BLaER1 (cell line): Measurements from ENCODE around the gene SHISA6.

Source experiments
- H3K27ac ChIP-seq: shearing (Covaris generic); formaldehyde crosslinking; 2 replicates; pipeline ENCODE4 v1.8.1; 2022
- H3K27me3 ChIP-seq: shearing (Covaris generic); formaldehyde crosslinking; 2 replicates; pipeline ENCODE4 v1.8.1; 2022
- H3K36me3 ChIP-seq: shearing (Covaris generic); formaldehyde crosslinking; 2 replicates; pipeline ENCODE4 v1.8.1; 2022
- H3K4me1 ChIP-seq: shearing (Covaris generic); formaldehyde crosslinking; 2 replicates; pipeline ENCODE4 v1.8.1; 2022
- H3K4me2 ChIP-seq: shearing (Covaris generic); formaldehyde crosslinking; 2 replicates; pipeline ENCODE4 v1.8.1; 2022
- H3K4me3 ChIP-seq: shearing (Covaris generic); formaldehyde crosslinking; 2 replicates; pipeline ENCODE4 v1.8.1; 2022
- H3K9ac ChIP-seq: shearing (Covaris generic); formaldehyde crosslinking; 2 replicates; pipeline ENCODE4 v1.8.1; 2022
- H3K9me3 ChIP-seq: shearing (Covaris generic); formaldehyde crosslinking; 2 replicates; pipeline ENCODE4 v1.8.1; 2022
- H4K20me1 ChIP-seq: shearing (Covaris generic); formaldehyde crosslinking; 2 replicates; pipeline ENCODE4 v1.8.1; 2022
- Cebpa-rat ChIP-seq: shearing (Covaris generic); IDR thresholded peaks from 2 replicates; pipeline ENCODE4 v1.8.1; 2022

Gene SHISA6

DNA sequence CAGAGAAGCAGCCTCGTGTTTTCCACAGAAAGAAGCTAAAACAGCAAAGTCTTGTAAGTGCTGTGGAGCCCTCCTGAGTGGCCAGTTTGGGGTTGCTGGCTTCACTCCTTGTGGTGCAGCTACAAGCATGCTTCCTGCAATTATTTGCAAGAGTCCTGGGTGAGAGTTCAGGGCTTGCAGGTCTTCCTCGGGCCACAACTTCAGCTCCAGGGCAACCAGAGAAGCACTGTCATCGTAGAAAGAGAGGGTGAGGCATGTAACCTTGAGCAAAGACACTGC lies 37.9 kb downstream of the SHISA6 start:
- Histone ChIP-seq H3K9me3 (0 out of 2 replicates have a peak, but pooled peaks cover 5% of the 10 kb centered on the region), H3K27ac (no peak overlapping the region), H4K20me1 (no peaks in the 10 kb centered on the region), H3K4me1 (no peaks in the 10 kb centered on the region), H3K27me3 (no peaks in the 10 kb centered on the region), H3K4me3 (no peak overlapping the region), H3K4me2 (peak overlapping the region; percentile 3; the same call in 1 of the 2 replicates), H3K9ac (no peak overlapping the region), H3K36me3 (no peaks in the 10 kb centered on the region)
- no peak for TF ChIP-seq Cebpa-rat

DNA sequence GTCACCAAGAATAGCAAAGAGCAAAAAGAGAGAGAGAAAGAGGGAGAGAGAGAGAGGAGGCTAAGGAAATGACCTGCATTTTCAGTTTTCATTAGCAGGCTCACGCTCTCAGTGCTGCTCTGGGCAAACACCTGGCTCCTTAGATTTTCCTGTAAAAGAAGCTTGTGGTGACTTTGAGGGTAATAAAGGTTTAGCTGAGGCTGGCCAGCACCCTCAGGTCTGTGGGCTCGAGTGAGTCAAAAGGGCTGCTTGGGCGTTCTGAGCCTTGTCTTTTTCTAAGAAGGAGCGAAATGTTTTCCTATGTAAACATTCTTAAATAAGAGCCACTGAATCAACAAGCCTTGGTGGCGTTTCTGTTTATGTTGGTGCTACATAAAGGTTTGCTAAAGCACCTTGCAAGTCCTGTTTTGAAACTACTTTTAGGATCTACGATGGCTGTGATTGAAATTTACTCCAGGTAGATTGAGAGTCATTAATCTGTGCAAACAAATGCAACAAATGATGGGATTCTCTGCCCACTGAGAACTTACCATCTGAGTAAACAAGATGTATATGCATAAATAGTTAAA lies 38.8 kb downstream of the SHISA6 start:
- no peak overlapping the region for H3K9ac ChIP-seq
- no peaks in the 10 kb centered on the region for H3K36me3 ChIP-seq
- no peak for TF ChIP-seq Cebpa-rat
- no peak overlapping the region for H3K4me3 ChIP-seq
- H3K4me1 ChIP-seq, result no peaks in the 10 kb centered on the region
- 0 out of 2 replicates have a peak, but pooled peaks cover 8% of the 10 kb centered on the region for H3K9me3 ChIP-seq
- H4K20me1 ChIP-seq, result no peaks in the 10 kb centered on the region
- H3K4me2 ChIP-seq, result no peak overlapping the region
- H3K27me3 ChIP-seq, result no peaks in the 10 kb centered on the region
- no peak overlapping the region for H3K27ac ChIP-seq

GRCh38 chr17:11282586-11282985 lies 41.6 kb downstream of the SHISA6 start:
- TF ChIP-seq Cebpa-rat, result no peak
- no peaks in the 10 kb centered on the region for H4K20me1 ChIP-seq
- no peak overlapping the region for H3K9ac ChIP-seq
- H3K27me3 ChIP-seq, result no peaks in the 10 kb centered on the region
- no peak overlapping the region for H3K4me3 ChIP-seq
- no peak overlapping the region for H3K27ac ChIP-seq
- no peaks in the 10 kb centered on the region for H3K36me3 ChIP-seq
- H3K9me3 ChIP-seq, result 0 out of 2 replicates have a peak, but pooled peaks cover 8% of the 10 kb centered on the region
- H3K4me2 ChIP-seq, result no peak overlapping the region
- H3K4me1 ChIP-seq, result no peaks in the 10 kb centered on the region

GRCh38 chr17:11284811-11285210 lies 43.8 kb downstream of the SHISA6 start:
- no peak overlapping the region for H3K4me3 ChIP-seq
- no peak for TF ChIP-seq Cebpa-rat

GRCh38 chr17:11285946-11286345 lies 44.9 kb downstream of the SHISA6 start:
- Histone ChIP-seq H3K4me3 (no peak overlapping the region), H4K20me1 (no peaks in the 10 kb centered on the region), H3K9ac (no peak overlapping the region), H3K4me2 (no peak overlapping the region), H3K27ac (no peak overlapping the region), H3K4me1 (no peaks in the 10 kb centered on the region), H3K27me3 (no peaks in the 10 kb centered on the region), H3K9me3 (0 out of 2 replicates have a peak, but pooled peaks cover 2% of the 10 kb centered on the region), H3K36me3 (no peaks in the 10 kb centered on the region)
- TF ChIP-seq Cebpa-rat, result no peak

More at GRCh38 chr17:11284811-11285210, 43.8 kb downstream of the SHISA6 start:
- no peak overlapping the region for H3K4me2 ChIP-seq
- no peaks in the 10 kb centered on the region for H3K36me3 ChIP-seq
- 0 out of 2 replicates have a peak, but pooled peaks cover 8% of the 10 kb centered on the region for H3K9me3 ChIP-seq
- no peak overlapping the region for H3K9ac ChIP-seq
- H3K4me1 ChIP-seq, result no peaks in the 10 kb centered on the region
- no peaks in the 10 kb centered on the region for H4K20me1 ChIP-seq
- H3K27ac ChIP-seq, result no peak overlapping the region
- no peaks in the 10 kb centered on the region for H3K27me3 ChIP-seq

DNA sequence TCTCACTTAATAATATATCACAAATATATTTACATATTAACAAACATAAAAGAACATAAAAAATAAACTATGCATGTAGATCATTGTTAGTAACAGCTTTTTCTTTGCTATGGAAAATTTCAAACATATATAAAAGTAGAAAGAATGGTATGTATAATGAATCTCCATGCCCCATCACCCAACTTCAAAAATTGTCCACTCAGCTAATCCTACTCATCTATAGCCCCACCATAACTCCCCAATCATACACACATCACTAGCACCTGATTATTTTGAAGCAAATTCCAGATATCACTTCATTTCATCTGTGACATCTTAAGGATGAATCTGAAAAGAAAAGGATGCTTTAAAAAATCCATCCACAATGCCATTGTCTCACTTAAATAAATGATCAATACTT lies 46.8 kb downstream of the SHISA6 start:
- H3K9ac ChIP-seq, result no peak overlapping the region
- 0 out of 2 replicates have a peak, but pooled peaks cover 2% of the 10 kb centered on the region for H3K9me3 ChIP-seq
- TF ChIP-seq Cebpa-rat, result no peak
- no peaks in the 10 kb centered on the region for H4K20me1 ChIP-seq
- no peak overlapping the region for H3K4me2 ChIP-seq
- H3K4me3 ChIP-seq, result no peak overlapping the region
- no peaks in the 10 kb centered on the region for H3K27me3 ChIP-seq
- H3K36me3 ChIP-seq, result no peaks in the 10 kb centered on the region
- H3K4me1 ChIP-seq, result no peaks in the 10 kb centered on the region
- no peak overlapping the region for H3K27ac ChIP-seq

DNA sequence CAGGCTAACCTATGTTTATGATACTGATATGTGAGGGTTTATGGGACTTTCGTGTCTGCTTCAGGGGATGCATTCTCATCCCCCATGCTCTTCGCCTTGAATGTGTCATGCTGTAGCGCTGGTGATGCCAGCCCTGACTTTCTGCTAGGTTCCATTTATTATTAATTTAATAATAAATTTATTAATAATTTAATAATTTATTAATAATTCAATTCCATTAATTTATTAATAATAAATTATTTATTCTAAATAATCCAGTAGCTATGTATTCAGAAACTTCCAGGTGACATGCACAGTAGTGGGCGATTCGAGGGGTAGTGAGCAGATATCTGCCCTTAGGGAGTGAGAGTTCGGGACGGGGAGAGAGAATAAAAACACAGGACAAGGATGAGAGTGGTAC lies 49.8 kb downstream of the SHISA6 start:
- H3K27ac ChIP-seq, result no peak overlapping the region
- no peak overlapping the region for H3K4me2 ChIP-seq
- TF ChIP-seq Cebpa-rat, result no peak
- no peaks in the 10 kb centered on the region for H3K9me3 ChIP-seq
- H3K4me1 ChIP-seq, result no peaks in the 10 kb centered on the region
- H3K36me3 ChIP-seq, result no peaks in the 10 kb centered on the region
- H3K27me3 ChIP-seq, result no peaks in the 10 kb centered on the region
- no peaks in the 10 kb centered on the region for H4K20me1 ChIP-seq
- no peak overlapping the region for H3K9ac ChIP-seq
- H3K4me3 ChIP-seq, result no peak overlapping the region

DNA sequence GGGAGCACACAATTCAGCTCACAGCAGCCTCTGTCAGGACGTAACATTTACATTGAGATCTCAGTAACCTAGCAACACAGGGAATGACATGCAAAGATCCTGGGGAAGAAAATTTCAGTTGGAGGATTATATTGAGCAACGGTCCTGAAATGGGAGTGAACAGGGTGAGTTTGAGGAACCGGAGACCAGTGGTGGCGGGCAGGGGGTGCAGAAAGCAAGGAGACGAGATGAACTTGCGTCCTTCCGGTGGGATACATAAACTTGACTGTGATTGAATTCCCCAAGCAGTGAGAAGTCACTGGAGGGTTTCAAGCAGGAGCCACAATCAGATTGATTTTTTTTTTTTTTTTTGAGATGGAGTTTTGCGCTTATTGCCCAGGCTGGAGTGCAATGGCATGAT lies 51.5 kb downstream of the SHISA6 start:
- no peak overlapping the region for H3K27ac ChIP-seq
- H4K20me1 ChIP-seq, result no peaks in the 10 kb centered on the region
- no peaks in the 10 kb centered on the region for H3K27me3 ChIP-seq
- TF ChIP-seq Cebpa-rat, result no peak
- no peaks in the 10 kb centered on the region for H3K36me3 ChIP-seq
- no peak overlapping the region for H3K4me2 ChIP-seq
- H3K4me3 ChIP-seq, result no peak overlapping the region
- no peaks in the 10 kb centered on the region for H3K9me3 ChIP-seq
- no peaks in the 10 kb centered on the region for H3K4me1 ChIP-seq
- H3K9ac ChIP-seq, result no peak overlapping the region

- Histone ChIP-seq H3K4me2 (no peak overlapping the region), H3K36me3 (no peaks in the 10 kb centered on the region), H3K27me3 (no peaks in the 10 kb centered on the region), H3K9ac (no peak overlapping the region), H3K27ac (no peak overlapping the region), H4K20me1 (no peaks in the 10 kb centered on the region), H3K4me3 (no peak overlapping the region), H3K9me3 (no peaks in the 10 kb centered on the region), H3K4me1 (no peaks in the 10 kb centered on the region)
- no peak for TF ChIP-seq Cebpa-rat
These were observed 52.5 kb downstream of the SHISA6 start for GRCh38 chr17:11293480-11293879.

- H3K4me3 ChIP-seq, result no peak overlapping the region
- no peak overlapping the region for H3K9ac ChIP-seq
- no peak overlapping the region for H3K4me2 ChIP-seq
- no peak for TF ChIP-seq Cebpa-rat
- no peaks in the 10 kb centered on the region for H4K20me1 ChIP-seq
- H3K4me1 ChIP-seq, result no peaks in the 10 kb centered on the region
- no peaks in the 10 kb centered on the region for H3K27me3 ChIP-seq
- H3K9me3 ChIP-seq, result no peaks in the 10 kb centered on the region
- no peak overlapping the region for H3K27ac ChIP-seq
- H3K36me3 ChIP-seq, result no peaks in the 10 kb centered on the region
These were observed 53.8 kb downstream of the SHISA6 start for GRCh38 chr17:11294826-11295225.

GRCh38 chr17:11296994-11297393 lies 56.0 kb downstream of the SHISA6 start:
- Histone ChIP-seq H3K9ac (no peak overlapping the region), H3K36me3 (no peaks in the 10 kb centered on the region), H3K4me2 (no peak overlapping the region), H4K20me1 (no peaks in the 10 kb centered on the region), H3K27me3 (no peaks in the 10 kb centered on the region), H3K27ac (no peak overlapping the region), H3K4me1 (no peaks in the 10 kb centered on the region), H3K4me3 (no peak overlapping the region), H3K9me3 (no peaks in the 10 kb centered on the region)
- no peak for TF ChIP-seq Cebpa-rat
